Limb (tissue), 2 donors: Measurements from ENCODE around the gene SPEM2.

Source experiments
- DNase-seq, 2 donors: peaks; one replicate each; pipeline ENCODE4 v3.0.0-alpha.2; 2016; ENCODE audit errors: extremely low spot score in 2 of 2

The SPEM2 gene

DNA sequence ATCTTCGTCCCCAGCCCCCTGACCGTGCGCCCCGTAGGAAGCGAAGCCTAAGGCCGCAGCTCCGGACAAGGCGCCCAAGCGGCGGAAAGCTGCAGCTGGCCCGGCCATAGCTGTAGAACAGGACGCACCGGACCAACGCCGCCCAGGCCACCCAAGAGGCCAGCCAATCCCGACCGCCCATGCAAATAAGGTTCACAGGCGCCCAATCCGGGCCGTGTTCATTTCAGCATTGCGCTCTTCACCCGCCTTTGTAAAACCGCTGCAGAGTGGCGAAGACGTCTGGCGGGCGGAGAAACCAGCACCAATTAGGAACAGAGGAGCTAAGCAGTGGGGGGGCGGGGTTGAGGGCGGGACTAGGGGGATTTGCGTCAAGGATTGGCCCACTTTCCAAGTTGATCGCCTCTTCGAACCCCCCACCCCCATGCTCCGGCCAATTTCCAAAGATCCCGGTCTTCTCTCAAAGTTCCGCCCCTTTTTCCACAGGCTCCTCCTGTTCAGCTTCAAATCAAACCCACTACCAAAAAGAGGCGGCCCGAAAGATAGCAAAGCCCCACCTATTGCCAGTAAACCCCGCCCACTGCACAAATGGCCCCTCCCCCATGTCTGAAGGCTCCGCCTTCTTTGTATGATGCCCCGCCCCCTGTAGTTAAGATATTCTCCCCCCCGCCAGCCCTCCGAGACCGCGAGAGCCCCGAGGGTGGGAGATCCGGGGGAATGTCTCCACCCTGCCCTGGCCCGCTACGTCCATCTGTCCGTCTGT is 21.3 kb upstream of the SPEM2 start, which contains the start of gene TMEM256:
Gene TMEM256 (minus strand): TSS at position 121 of the 760 bp plus-strand sequence. CDS start 13 bp downstream, at position 108.
- DNase-seq, result peak; percentile 98 to 99

DNA sequence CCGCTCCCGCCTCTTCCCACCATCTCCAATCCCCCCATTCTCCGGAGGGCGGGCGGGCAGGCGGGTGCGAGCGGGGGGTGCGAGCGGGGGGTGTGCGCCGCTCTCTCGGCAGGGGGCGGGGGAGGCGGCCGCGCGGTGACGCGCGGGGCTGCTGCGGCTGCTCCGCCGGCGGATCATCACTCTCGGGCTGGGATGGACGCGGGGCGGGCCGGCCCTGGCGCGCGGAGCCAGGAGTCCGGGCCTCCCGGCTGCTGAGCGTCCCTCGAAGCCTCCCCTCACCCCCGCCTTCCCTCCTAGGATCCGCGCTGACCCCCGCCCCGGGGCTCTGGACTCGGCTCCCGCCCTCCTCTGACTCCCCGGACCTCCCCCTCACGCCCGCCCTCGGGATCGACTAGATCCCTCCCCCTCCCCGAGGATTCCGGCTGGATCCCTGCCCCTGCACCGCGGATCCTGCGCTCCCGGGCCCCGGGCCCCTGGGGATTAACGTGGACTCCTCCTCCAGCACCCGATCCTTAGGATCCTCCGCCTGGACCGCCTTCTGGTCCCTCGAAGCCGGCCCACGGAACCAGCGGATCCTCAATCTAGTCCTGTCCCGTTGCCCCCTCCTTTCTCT is 20.6 kb upstream of the SPEM2 start:
- peak in 1 of 2 donors; percentile 79 for DNase-seq

DNA sequence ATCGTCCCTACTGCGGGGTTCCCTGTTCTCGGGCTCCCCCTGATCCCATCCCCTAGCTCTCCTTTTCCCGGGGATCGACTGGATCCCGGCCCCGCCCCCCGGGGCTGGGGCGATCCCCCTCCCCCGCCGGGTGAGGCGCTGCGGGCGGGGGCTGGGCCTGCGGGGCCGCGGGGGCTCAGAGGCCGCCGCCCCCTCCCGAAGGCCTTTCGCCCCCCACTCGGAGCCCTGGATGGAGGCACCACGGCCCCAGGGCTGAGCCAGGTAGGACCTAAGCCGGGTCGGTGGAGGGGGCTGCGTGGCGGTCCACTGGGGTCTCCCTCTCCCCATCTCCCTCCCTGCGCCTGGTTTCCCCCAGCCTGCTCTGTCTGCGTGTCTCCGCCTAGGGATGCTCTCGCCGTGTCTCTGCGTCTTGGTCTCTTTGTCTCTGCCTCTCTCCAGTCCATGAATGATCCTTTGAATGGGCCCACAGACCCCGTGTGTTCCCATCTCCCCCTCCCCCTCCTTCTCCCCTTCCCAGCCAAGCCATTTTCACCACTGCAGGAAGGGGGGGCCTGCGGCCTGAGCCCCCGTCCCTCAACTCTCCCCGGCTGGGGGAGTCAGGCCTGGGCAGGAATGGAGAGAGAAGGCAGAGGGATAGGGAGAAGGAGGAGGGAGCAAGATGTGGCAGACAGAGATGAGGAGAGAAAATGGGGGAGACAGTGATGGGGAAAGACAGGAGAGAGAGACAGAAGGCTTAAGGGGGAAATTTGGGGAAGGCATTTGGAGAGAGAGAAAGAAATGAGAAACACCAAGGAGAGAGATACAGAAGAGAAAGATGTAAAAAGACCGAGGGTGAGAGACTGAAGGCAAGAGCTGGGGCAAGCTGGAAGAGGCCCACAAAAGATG is 19.8 kb upstream of the SPEM2 start:
- peak in 1 of 2 donors; percentile 67 for DNase-seq

DNA sequence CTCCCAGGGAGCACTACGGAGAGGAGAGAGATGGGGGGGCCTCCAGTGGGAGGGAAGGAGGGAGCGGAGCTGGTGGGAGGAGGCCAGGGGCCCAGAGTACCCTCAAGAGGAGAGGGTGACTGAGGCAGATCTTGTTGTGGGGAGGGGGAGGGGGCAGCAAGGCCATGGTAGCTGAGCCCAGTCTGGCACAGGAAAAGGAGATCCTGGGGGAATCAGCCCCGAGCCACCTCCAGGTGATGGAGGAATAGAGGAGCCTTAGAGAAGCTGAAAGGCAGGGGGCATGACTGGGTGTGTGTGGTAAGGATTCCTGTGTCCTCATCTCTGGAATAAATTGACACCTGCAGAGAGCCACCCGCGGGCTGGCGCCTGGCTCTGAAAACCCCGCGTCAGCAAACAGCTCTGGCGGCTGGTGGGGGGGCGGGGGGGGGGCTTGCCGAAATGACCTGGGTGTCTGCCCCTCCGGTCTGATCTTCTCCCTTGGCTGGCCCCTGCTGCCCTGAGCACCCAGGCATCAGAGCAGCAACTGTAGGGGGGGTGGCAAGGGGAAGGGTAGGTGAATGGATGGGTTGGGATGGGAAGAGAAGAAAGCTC is 19.1 kb upstream of the SPEM2 start:
- DNase-seq, result no peak

DNA sequence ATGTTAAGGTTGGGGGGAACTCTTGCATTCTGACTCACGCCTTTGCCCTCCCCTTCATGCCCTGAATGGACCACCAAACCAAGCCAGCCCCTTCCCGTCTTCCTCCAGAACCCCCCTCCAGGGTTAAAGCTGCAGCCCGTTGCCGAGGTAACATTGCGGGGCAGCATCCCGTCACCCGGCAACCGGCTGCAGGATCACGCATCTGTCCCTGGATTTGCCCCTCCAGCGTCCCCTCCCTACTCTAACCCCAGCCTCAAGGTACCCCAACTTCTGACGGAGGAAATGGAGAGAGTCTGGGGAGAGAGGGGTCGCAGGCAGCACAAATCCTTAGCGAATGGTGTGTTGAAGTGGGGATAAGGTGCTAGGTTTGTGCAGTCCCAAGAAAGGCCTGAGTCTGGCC is 18.3 kb upstream of the SPEM2 start:
- no peak for DNase-seq

DNA sequence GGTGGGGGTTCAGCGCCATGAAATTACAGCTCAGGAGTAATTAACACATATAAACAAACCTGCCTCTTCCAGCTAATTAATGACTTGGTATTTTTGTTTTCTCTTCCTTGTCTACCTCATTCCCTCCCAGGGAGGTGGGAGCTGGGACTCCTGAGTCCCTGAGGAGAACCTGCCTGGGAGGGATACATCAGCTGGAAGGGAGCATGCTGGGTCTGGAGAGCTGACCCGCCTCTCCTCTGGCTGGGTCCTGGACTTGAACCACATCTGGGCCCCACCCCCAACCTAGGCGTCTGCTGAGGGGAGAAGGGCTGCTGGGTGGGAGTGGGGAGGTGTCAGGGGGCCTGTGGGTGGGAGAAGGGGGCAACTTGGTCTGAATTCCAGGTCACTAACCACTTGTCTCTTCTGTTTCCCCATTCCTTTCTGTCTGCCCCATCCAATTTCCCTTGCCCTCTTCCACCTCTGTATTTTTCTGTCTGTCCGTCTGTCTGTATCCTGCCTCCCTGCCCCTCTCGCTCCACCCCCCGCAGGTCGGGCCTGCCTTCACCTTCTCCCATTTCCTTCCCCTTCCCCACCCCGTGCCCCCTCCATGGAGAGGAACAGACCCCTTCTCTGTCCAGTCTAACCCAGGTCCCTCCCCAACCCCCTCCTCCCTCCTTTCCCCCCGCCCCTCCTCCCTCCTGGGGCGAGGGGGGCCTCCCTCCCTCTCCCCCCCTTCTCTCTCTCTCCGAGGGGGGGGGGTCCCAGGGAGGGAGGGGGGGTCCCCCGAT is 17.7 kb upstream of the SPEM2 start, which contains the start of gene NLGN2:
Gene NLGN2 (plus strand): TSS at position 361 of the 767 bp plus-strand sequence. CDS start 411 bp downstream, outside the sequence.
- DNase-seq, result no peak

DNA sequence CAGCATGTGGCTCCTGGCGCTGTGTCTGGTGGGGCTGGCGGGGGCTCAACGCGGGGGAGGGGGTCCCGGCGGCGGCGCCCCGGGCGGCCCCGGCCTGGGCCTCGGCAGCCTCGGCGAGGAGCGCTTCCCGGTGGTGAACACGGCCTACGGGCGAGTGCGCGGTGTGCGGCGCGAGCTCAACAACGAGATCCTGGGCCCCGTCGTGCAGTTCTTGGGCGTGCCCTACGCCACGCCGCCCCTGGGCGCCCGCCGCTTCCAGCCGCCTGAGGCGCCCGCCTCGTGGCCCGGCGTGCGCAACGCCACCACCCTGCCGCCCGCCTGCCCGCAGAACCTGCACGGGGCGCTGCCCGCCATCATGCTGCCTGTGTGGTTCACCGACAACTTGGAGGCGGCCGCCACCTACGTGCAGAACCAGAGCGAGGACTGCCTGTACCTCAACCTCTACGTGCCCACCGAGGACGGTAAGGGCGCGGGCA is 17.1 kb upstream of the SPEM2 start:
- no peak for DNase-seq

DNA sequence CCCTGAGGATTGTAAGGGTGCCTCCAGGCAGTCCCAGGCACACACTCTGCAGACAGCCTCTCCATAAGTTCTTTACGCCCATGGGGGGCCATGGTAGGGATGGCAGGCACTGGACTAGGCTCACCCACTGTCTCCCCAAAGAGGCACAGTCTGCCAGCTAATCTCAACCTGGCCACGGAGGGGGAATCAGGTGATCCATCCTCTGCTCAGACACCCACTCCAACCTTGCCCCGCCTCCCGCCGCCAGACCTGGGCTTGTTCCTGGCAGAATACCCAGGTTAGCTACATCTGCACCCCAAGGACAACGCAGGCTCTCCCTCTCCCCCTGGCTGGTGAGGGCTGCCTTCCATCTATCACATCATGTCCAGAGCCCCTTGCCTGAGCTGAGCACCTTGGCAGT is 16.6 kb upstream of the SPEM2 start:
- no peak for DNase-seq

DNA sequence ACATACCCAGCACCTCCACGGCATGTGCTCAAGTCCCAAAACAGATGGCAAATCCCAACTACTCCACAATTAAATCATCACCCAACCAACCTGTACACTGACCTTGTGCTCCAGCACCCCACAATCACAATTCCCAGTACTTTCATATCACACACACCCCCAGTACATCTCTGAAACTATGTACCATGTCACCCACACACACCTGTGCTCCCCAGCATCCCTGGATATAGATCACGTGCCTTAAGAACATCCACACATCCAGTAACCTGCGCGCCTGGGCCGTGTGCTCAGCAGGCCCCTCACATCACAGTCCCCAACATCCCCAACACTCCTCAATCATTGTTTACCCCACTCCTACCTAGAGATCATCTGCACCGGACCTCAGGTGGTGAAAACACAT is 15.7 kb upstream of the SPEM2 start:
- DNase-seq, result no peak

DNA sequence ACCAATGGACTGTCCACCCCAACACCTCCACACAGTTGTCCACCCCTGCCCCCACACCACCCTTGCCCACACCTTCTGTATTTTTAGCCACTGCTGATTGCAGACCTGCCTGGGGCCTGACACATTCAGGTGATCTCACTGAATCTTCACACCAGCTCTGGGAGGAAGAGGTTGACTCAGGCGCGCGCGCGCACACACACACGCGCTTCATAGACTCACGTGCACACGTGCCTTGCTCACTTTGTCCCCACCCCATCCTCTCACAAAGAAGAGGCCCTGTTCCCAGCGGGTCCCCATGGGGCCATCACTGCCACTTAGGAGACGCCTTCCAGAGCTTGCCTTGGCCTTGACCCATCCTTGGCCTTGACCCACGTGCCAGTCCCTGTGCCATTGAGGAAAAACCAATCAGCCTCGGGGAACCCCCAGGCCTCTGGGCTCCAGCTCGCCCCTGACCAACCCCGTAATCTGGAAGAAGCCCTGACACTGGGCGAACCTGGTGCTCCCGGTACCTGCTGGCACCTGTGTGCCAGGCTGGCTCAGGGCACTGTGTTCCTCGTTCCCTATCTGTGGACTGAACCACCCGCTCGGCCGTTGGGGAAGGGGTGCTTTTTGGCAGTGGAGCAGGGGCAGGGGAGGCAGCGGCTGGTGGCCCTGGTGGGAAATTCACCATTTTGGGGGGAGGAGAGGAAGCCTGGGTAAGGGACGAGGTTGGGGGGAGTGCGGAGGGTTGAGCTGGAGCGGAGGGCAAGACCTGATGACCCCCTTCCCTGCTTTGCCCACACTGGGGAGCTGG is 14.6 kb upstream of the SPEM2 start:
- no peak for DNase-seq

DNA sequence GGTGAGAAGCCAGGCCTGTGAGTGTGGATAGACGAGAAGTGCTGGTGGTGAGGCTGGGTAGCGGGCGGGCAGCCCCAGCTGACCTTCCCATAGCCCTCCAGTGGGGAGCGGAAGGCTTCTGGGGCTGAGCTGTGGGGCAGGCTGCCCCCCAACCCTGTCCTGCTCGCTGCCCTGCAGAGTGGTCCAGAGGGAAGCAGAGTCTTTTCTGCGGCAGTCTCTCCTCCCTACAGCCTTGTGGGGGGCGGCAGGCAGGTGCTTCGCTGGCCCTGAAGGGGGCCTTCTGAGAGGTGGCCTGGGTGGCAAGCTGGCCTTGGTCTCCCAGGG is 14.0 kb upstream of the SPEM2 start:
- DNase-seq, result no peak

DNA sequence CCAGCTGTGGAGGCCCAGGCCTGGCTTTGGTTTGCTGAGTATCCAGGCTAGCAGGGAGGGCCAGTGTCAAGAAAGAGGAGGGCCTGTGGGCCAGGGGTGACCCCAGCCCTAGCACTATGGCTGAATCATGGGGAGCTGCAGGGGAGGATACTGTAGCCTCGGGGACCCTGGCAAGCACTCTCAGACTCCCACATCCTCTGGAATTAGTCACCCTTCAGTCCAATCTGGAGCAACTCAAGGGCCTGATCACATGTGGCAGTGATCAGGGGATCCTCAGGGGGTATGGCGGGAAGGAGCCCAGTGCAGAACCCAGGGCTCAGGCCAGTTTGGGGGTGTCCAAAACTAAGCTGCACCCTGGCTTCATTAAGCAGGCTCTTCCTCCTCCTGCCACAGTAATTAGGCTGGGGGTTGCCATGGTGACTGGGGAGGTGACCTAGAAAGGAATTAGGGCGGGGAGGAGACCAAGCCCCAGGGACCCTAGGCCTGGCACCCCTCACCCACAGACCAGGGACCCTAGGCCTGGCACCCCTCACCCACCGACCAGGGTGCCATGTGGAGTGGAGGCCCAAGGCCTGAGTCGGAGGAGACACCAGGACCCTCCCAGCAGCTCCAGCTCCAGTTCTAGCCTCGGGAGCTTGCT is 11.9 kb upstream of the SPEM2 start:
- DNase-seq, result no peak

DNA sequence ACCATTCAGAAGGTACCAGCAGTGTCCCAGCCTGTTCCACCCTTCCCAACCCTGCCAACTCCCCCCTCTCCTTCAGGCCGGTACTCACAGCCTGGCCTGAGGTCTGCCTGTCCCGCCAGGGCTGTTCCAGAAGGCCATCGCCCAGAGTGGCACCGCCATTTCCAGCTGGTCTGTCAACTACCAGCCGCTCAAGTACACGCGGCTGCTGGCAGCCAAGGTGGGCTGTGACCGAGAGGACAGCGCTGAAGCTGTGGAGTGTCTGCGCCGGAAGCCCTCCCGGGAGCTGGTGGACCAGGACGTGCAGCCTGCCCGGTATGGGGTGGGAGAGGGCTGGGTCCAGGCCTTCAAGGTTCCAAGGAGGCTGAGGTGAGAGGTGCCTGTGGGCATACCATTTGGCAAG is 10.6 kb upstream of the SPEM2 start:
- DNase-seq, result no peak

DNA sequence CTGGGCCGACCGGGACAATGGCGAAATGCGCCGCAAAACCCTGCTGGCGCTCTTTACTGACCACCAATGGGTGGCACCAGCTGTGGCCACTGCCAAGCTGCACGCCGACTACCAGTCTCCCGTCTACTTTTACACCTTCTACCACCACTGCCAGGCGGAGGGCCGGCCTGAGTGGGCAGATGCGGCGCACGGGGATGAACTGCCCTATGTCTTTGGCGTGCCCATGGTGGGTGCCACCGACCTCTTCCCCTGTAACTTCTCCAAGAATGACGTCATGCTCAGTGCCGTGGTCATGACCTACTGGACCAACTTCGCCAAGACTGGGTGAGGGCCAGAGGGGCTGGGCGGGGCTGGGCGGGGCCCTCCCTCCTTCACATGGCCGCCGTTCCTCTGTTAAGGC is 9.6 kb upstream of the SPEM2 start:
- DNase-seq, result no peak

DNA sequence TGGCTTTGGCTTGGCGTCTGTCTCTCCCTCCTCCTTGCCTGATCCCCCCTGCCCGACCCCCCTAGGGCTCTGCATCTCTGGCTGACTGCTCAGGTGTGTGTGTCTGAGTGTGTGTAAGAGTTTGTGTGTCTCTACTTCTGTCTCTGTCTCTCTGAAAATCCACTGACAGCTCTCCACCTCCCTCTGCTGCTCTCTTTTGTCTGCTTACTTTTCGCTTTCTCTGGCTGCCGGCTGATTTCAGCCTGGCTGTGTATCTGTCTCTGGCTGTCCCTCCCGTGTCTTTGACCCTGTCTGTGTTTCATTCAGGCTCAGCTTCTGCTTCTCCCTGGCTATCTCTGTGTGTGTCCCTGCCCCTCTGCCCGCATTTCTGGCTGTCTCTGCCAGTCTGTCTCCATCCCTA is 9.1 kb upstream of the SPEM2 start:
- DNase-seq, result no peak

DNA sequence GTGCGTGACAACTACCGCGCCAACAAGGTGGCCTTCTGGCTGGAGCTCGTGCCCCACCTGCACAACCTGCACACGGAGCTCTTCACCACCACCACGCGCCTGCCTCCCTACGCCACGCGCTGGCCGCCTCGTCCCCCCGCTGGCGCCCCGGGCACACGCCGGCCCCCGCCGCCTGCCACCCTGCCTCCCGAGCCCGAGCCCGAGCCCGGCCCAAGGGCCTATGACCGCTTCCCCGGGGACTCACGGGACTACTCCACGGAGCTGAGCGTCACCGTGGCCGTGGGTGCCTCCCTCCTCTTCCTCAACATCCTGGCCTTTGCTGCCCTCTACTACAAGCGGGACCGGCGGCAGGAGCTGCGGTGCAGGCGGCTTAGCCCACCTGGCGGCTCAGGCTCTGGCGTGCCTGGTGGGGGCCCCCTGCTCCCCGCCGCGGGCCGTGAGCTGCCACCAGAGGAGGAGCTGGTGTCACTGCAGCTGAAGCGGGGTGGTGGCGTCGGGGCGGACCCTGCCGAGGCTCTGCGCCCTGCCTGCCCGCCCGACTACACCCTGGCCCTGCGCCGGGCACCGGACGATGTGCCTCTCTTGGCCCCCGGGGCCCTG is 8.3 kb upstream of the SPEM2 start:
- no peak for DNase-seq

DNA sequence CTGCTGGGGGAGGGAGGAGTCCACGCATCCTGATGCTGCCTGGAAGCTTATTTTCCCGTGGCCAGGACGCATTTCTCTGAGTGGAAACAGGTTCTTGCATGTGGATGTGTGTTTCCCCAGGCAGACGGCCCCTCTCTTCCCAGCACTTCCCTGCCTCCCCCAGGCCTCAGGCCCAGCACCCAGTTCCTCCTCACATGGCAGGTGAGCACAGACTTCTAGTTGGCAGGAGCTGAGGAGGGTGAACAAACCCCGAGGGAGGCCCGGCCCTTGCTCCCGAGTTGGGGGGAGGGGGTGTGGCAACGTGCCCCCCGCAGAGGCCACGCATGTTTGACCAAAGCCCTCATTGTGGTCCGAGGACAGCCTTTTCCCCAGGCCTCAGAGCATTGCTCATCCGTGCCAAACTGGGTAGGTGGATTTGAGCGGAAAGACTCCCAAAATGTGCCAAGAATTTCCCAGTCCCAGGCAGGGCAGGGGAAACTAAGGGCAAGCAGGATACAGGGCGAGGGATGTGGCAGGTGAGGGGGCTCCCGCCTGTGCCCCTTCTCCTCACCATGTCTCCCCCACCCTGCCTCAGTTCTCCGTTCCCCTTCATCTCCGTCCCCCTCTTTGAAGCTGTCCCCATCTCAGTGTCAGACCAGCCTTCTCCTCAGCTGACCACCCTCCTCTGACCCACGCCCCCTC is 6.8 kb upstream of the SPEM2 start:
- DNase-seq, result peak in 1 of 2 donors; percentile 36

DNA sequence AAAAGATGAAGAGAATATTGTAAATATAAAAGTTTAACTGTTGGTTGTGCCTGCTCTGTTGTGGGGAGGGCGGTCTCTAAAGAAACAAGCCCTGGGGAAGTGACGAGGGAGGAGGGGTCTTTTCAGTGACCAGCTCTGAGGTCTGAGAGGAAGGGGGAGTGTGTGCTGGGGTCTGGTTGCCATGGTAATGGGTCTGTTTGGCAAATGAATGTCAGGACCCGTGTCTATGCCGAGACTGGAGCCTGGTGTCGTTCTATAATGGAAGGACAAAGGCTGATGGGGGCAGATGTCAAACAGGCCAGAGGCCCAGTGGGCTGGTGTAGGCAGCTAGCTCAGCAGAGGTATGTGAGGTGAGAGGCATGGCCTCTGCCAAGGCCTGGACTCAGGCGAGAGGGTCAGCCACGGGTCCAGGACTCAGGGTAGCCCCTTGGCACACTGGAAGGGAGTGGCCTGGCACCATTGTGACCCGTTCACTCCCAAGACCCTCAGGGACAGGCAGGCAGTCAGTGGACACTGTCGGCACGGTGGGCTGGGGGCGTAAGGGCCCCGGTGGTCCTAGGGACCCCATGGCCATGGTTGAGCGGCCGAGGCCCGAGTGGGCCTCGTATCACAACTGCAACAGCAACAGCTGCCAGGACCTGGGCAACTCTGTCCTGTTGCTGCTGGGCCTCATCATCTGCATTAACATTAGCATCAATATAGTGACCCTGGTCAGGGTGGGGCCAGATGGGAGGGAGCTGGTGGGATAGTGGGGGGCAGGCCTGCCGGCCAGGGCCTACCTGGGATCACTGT is 5.4 kb upstream of the SPEM2 start, which contains the start of gene SPEM1:
Gene SPEM1 (plus strand): TSS at position 506 of the 792 bp plus-strand sequence. CDS start 61 bp downstream, at position 567.
- no peak for DNase-seq
